IMR-90 (cell line): ENCODE data around the gene DAAM2. TPM values are rescaled to one million over a fixed set of nuclear protein-coding genes. Genes with fewer than 3 reads are reported as not detected.

Source experiments
- ATAC-seq: fragments of 200-7000 bp; cut with Tn5 transposase; 2 replicates; pipeline ENCODE4 v1.9.1; 2020; ENCODE audit warnings: low read depth, mild to moderate bottlenecking, moderate library complexity
- BruUV-seq: library from RNA; stranded (reverse); fragments of 400-500 nt; replicated peaks from 2 replicates; lab custom pipeline; 2021; lab: Mats Ljungman, UMichigan
- CTCF ChIA-PET: fragments of 300-600 bp; formaldehyde crosslinking; extraction: SDS; loops from one replicate; lab custom pipeline; 2021; ENCODE audit warnings: antibody characterized with exemption; lab: Yijun Ruan, JAX
- POLR2A ChIA-PET: fragments of 300-600 bp; sonication (Branson Sonifier 250); formaldehyde crosslinking; loops from one replicate; lab custom pipeline; 2022; ENCODE audit warnings: antibody characterized with exemption; ENCODE audit not compliant: unreplicated experiment; lab: Charles Lee
- DNase-seq: peaks from one replicate; pipeline ENCODE4 v3.0.0; 2013
- H2AFZ ChIP-seq: replicated peaks from 2 replicates; pipeline ENCODE3; 2013; ENCODE audit warnings: low read length, mild to moderate bottlenecking; ENCODE audit not compliant: poor library complexity
- H2AK5ac ChIP-seq: 2 replicates; pipeline ENCODE4 v1.6.1; 2013; ENCODE audit warnings: low read depth, low read length, inconsistent platforms
- H2AK9ac ChIP-seq: replicated peaks from 2 replicates; pipeline ENCODE3; 2013; ENCODE audit warnings: mild to moderate bottlenecking, low read depth, low read length, moderate library complexity; ENCODE audit not compliant: poor library complexity
- H2BK120ac ChIP-seq: 2 replicates; pipeline ENCODE4 v1.6.1; 2013; ENCODE audit warnings: low read depth, low read length, inconsistent platforms
- H2BK15ac ChIP-seq: 3 replicates; pipeline ENCODE4 v1.6.1; 2013; ENCODE audit warnings: low read depth, low read length, inconsistent platforms
- H2BK20ac ChIP-seq: 2 replicates; pipeline ENCODE4 v1.6.1; 2013; ENCODE audit warnings: low read depth, mild to moderate bottlenecking, inconsistent platforms, low read length, moderate library complexity
- H2BK5ac ChIP-seq: 2 replicates; pipeline ENCODE4 v1.6.1; 2013; ENCODE audit warnings: mild to moderate bottlenecking, low read depth, low read length, inconsistent platforms; ENCODE audit not compliant: poor library complexity, severe bottlenecking
- H3K14ac ChIP-seq: replicated peaks from 2 replicates; pipeline ENCODE4 v1.6.1; 2013; ENCODE audit warnings: low read depth, low read length, inconsistent platforms
- H3K18ac ChIP-seq: 2 replicates; pipeline ENCODE4 v1.6.1; 2013; ENCODE audit warnings: low read depth, low read length, control low read depth
- H3K23ac ChIP-seq: 2 replicates; pipeline ENCODE4 v1.6.1; 2013; ENCODE audit warnings: low read depth, low read length, inconsistent platforms
- H3K27ac ChIP-seq: 2 replicates; pipeline ENCODE4 v1.5.1; 2013; ENCODE audit warnings: mild to moderate bottlenecking, control low read depth, low read length; ENCODE audit not compliant: insufficient read depth
- H3K27me3 ChIP-seq: 2 replicates; pipeline ENCODE4 v1.6.1; 2013; ENCODE audit warnings: low read length; ENCODE audit not compliant: control insufficient read depth, insufficient read depth
- H3K36me3 ChIP-seq: 2 replicates; pipeline ENCODE4 v1.6.1; 2013; ENCODE audit warnings: low read length, mixed read lengths; ENCODE audit not compliant: control insufficient read depth, insufficient read depth
- H3K4ac ChIP-seq: 2 replicates; pipeline ENCODE4 v1.6.1; 2013; ENCODE audit warnings: low read depth, low read length, inconsistent platforms
- H3K4me1 ChIP-seq: 2 replicates; pipeline ENCODE4 v1.6.1; 2013; ENCODE audit warnings: low read length, mixed read lengths; ENCODE audit not compliant: control insufficient read depth, insufficient read depth
- H3K4me2 ChIP-seq: 2 replicates; pipeline ENCODE4 v1.6.1; 2013; ENCODE audit warnings: low read depth, mild to moderate bottlenecking, control low read depth, low read length, moderate library complexity
- H3K4me3 ChIP-seq: 2 replicates; pipeline ENCODE4 v1.5.1; 2013; ENCODE audit warnings: low read depth, mild to moderate bottlenecking, control low read depth, low read length, moderate library complexity; ENCODE audit not compliant: insufficient read depth
- H3K56ac ChIP-seq: 2 replicates; pipeline ENCODE4 v1.6.1; 2013; ENCODE audit warnings: low read length, inconsistent platforms; ENCODE audit not compliant: insufficient read depth; ENCODE audit errors: extremely low read depth
- H3K79me1 ChIP-seq, 2 experiments: 2 replicates each; pipeline ENCODE4 v1.6.1; 2013; ENCODE audit warnings: low read length in 2 of 2, inconsistent platforms in 1 of 2, low read depth in 1 of 2
- H3K9ac ChIP-seq: 2 replicates; pipeline ENCODE4 v1.6.1; 2013; ENCODE audit warnings: low read depth, low read length, control low read depth
- H3K9me1 ChIP-seq: 2 replicates; pipeline ENCODE4 v1.6.1; 2013; ENCODE audit warnings: low read length, inconsistent platforms; ENCODE audit not compliant: insufficient read depth
- H3K9me3 ChIP-seq: 2 replicates; pipeline ENCODE4 v1.6.1; 2013; ENCODE audit warnings: low read length; ENCODE audit not compliant: control insufficient read depth, insufficient read depth
- H4K20me1 ChIP-seq: 2 replicates; pipeline ENCODE4 v1.6.1; 2013; ENCODE audit warnings: low read length, inconsistent platforms; ENCODE audit not compliant: insufficient read depth
- H4K5ac ChIP-seq: 2 replicates; pipeline ENCODE4 v1.6.1; 2013; ENCODE audit warnings: mild to moderate bottlenecking, low read depth, low read length, control low read depth
- H4K8ac ChIP-seq, 2 experiments: 2 replicates each; pipeline ENCODE4 v1.6.1; 2013; ENCODE audit warnings: low read depth in 2 of 2, low read length in 2 of 2, control low read depth in 1 of 2, inconsistent platforms in 1 of 2
- H4K91ac ChIP-seq: 2 replicates; pipeline ENCODE4 v1.6.1; 2013; ENCODE audit warnings: low read depth, low read length, inconsistent platforms; ENCODE audit not compliant: insufficient read depth
- CEBPB ChIP-seq: IDR thresholded peaks from 2 replicates; pipeline ENCODE4 v1.6.1; 2012; ENCODE audit warnings: low read depth, low read length, improper control_type of control experiment
- MXI1 ChIP-seq: IDR thresholded peaks from 2 replicates; pipeline ENCODE4 v1.6.1; 2012; ENCODE audit warnings: low read depth, mild to moderate bottlenecking, low read length, moderate library complexity, borderline replicate concordance
- WGBS, 2 experiments: methylation state at CpG; one replicate each; pipeline versions ENCODE4 v1.1.5 to v1.1.7; 2013; ENCODE audit warnings: missing lambda C conversion rate in 2 of 2; ENCODE audit not compliant: insufficient read length in 1 of 2; ENCODE audit errors: extremely low coverage in 2 of 2; 5-methylcytosine and 5-hydroxymethylcytosine counted together
- dilution Hi-C: fragments of 300-500 bp; cut with HindIII; formaldehyde crosslinking; loops from one replicate; pipeline ENCODE4 v1.14.3; 2018; ENCODE audit warnings: low sequenced_read_pairs; ENCODE audit not compliant: unreplicated experiment
- in situ Hi-C: fragments of 300-500 bp; cut with MboI; formaldehyde crosslinking; loops from 3 replicates; pipeline ENCODE4 v1.14.3; 2019; ENCODE audit warnings: low sequenced_read_pairs, inconsistent platforms, mixed read lengths
- intact Hi-C: fragments of 100-400 bp; cut with micrococcal nuclease; formaldehyde crosslinking; loops from 2 replicates; pipeline ENCODE4 v1.10.0; 2022
- polyA plus RNA-seq, 3 experiments: library from polyadenylated mRNA; depleted of rRNA; stranded (reverse); fragments of >200 nt; gene quantifications; 2 replicates each; pipeline ENCODE4 v1.2.3, GENCODE V29; 2012; ENCODE audit warnings: low replicate concordance in 1 of 3
- total RNA-seq: library from RNA; depleted of rRNA; stranded (reverse); fragments of >200 nt; gene quantifications from 2 replicates; pipeline ENCODE4 v1.2.3, GENCODE V29; 2012

DAAM2 gene
- total and polyA plus RNA-seq, 2 of the 4 experiments (the other 2 are of a cell fraction) = 11.2 to 12.9 TPM

GRCh38 chr6:39879535-39879934 lies 87.4 kb downstream of the DAAM2 start:
- no peaks in the 10 kb centered on the region for H3K27me3 ChIP-seq
- dilution Hi-C loops (no loop called here), intact Hi-C loops (no loop called here), in situ Hi-C loops (no loop called here)
- TF ChIP-seq MXI1 (no peak), CEBPB (peak; percentile 47; the same call in 1 of the 2 replicates)
- no peak overlapping the region for H3K56ac ChIP-seq
- H3K4me2 ChIP-seq = no peak overlapping the region
- peak overlapping the region; percentile 31; the same call in 1 of the 2 replicates for H3K18ac ChIP-seq
- peak overlapping the region; percentile 73 for H2BK120ac ChIP-seq
- no peak overlapping the region for H4K5ac ChIP-seq
- H3K27ac ChIP-seq = peak overlapping the region; percentile 55; the same call in 1 of the 2 replicates
- no TSS peak for BruUV-seq
- peaks cover 29% of the 10 kb centered on the region for H3K9me1 ChIP-seq
- peaks cover 29% of the 10 kb centered on the region for H3K4me1 ChIP-seq
- no peak for ATAC-seq
- H2AK9ac ChIP-seq = no peak overlapping the region
- peak overlapping the region; percentile 7; the same call in 1 of the 2 replicates for H2AK5ac ChIP-seq
- H3K9me3 ChIP-seq = no peaks in the 10 kb centered on the region
- ChIA-PET POLR2A (no interaction called here), CTCF (interaction anchor here (0.9 to 2.8 kb wide), 2 partner anchors 14 to 36 kb away, joined by 3 to 11 read pairs; no protein-coding TSS in a partner anchor)
- no peak overlapping the region; the same call in 1 of the 2 replicates for H4K91ac ChIP-seq
- 0 out of 2 replicates have a peak overlapping the region, but pooled peaks have one; percentile 23 for H3K14ac ChIP-seq
- H2BK5ac ChIP-seq = peak overlapping the region; percentile 31
- no peak overlapping the region for H2AFZ ChIP-seq
- peak overlapping the region; percentile 50; the same call in 2 of the 3 replicates for H2BK15ac ChIP-seq
- peak; percentile 17 for DNase-seq
- peaks cover 22% of the 10 kb centered on the region for H3K36me3 ChIP-seq
- H3K23ac ChIP-seq = peak overlapping the region; percentile 21; the same call in 1 of the 2 replicates
- 43% methylated on average over 1 of the region's 3 CpGs; no CpG with 5 or more reads in 1 of the 2 experiments for WGBS, 2 experiments
- peak overlapping the region; percentile 74 for H3K4ac ChIP-seq
- H2BK20ac ChIP-seq = peak overlapping the region; percentile 46
- no peak overlapping the region for H3K9ac ChIP-seq
- no peak overlapping the region for H4K8ac ChIP-seq
- H3K4me3 ChIP-seq = no peak overlapping the region
- H4K20me1 ChIP-seq = no peaks in the 10 kb centered on the region
- H3K79me1 ChIP-seq = peaks cover 0 to 16% of the 10 kb centered on the region in 2 experiments; a peak in 2 of 4 replicates
